ENCODE measurements around the gene ALPK1.
A peak's percentile ranks its signal among the peaks of the same experiment; 100 is the strongest.

ALPK1 gene

DNA sequence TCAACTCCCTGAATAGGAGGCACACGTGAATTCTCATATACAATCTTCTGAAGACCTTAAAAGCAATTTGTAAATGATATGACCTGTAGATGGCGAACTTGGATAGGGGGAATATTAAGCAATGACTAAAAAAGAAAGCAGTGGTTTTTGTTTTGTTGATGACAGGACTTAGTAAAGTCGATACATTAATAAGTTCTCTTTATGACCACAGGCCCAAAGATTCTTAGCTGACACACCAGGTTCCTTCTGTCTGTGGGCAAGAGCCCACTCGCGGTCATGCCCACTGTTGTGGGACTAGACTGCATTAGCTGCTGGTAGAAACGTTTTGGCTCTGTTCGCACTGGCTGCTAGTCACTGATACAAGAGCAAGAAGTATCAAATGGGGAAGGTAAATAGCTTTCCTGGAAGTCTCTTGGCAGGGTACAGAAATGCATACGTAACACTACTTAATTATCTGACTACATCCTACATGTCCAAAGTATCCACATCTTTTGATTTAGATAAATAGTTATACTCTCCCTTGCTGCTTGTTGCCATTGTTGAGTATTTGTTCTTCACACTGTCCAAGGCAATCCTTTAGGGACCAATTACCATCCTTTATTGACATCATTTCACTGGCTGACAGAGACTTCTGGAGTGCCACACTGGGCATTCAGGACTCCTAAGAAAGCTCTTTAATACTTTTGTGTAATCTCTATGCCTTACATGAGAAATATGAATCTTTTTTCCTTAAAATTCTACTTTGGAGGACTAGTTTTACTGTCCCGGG is 31.0 kb downstream of the ALPK1 start:
- ChIA-PET POLR2A (ENCODE audit: low non-redundant PET) (no interaction called here), CTCF (interaction anchor here (0.6 to 1.4 kb wide), 8 partner anchors 43 to 527 kb away, joined by 3 to 4 read pairs (median 3); partner anchors contain the start of genes NEUROG2 and TIFA)
- no peak overlapping the region for H3K27ac ChIP-seq
- TF ChIP-seq, protein P1, sequence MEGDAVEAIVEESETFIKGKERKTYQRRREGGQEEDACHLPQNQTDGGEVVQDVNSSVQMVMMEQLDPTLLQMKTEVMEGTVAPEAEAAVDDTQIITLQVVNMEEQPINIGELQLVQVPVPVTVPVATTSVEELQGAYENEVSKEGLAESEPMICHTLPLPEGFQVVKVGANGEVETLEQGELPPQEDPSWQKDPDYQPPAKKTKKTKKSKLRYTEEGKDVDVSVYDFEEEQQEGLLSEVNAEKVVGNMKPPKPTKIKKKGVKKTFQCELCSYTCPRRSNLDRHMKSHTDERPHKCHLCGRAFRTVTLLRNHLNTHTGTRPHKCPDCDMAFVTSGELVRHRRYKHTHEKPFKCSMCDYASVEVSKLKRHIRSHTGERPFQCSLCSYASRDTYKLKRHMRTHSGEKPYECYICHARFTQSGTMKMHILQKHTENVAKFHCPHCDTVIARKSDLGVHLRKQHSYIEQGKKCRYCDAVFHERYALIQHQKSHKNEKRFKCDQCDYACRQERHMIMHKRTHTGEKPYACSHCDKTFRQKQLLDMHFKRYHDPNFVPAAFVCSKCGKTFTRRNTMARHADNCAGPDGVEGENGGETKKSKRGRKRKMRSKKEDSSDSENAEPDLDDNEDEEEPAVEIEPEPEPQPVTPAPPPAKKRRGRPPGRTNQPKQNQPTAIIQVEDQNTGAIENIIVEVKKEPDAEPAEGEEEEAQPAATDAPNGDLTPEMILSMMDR (conservative IDR thresholded peaks at IDR 0.05; ENCODE audit: low read depth): peak; percentile 49
- peak; percentile 37 for DNase-seq (ENCODE audit: low spot score)

GRCh38 chr4:112328734-112329130 is 31.6 kb downstream of the ALPK1 start:
- TF ChIP-seq, protein P1 (conservative IDR thresholded peaks at IDR 0.05; ENCODE audit: low read depth): no peak
- H3K27ac ChIP-seq: no peak overlapping the region
- CTCF ChIA-PET: interaction anchor here (1.1 kb wide), 1 partner anchor 194 kb away, joined by 3 read pairs; no protein-coding TSS in a partner anchor
- no peak for DNase-seq (ENCODE audit: low spot score)
- POLR2A ChIA-PET (ENCODE audit: low non-redundant PET): no interaction called here

GRCh38 chr4:112329672-112330375 is 32.7 kb downstream of the ALPK1 start:
- no peak for DNase-seq (ENCODE audit: low spot score)
- POLR2A ChIA-PET (ENCODE audit: low non-redundant PET): no interaction called here
- CTCF ChIA-PET: no interaction called here
- H3K27ac ChIP-seq: no peak overlapping the region
- TF ChIP-seq, protein P1 (conservative IDR thresholded peaks at IDR 0.05; ENCODE audit: low read depth): no peak

GRCh38 chr4:112330921-112331320 is 33.8 kb downstream of the ALPK1 start:
- no peak overlapping the region for H3K27ac ChIP-seq
- TF ChIP-seq, protein P1 (conservative IDR thresholded peaks at IDR 0.05; ENCODE audit: low read depth): no peak
- no peak for DNase-seq (ENCODE audit: low spot score)
- POLR2A ChIA-PET (ENCODE audit: low non-redundant PET): no interaction called here
- CTCF ChIA-PET: interaction anchor here (0.5 kb wide), 1 partner anchor 152 kb away, joined by 3 read pairs; no protein-coding TSS in a partner anchor

DNA sequence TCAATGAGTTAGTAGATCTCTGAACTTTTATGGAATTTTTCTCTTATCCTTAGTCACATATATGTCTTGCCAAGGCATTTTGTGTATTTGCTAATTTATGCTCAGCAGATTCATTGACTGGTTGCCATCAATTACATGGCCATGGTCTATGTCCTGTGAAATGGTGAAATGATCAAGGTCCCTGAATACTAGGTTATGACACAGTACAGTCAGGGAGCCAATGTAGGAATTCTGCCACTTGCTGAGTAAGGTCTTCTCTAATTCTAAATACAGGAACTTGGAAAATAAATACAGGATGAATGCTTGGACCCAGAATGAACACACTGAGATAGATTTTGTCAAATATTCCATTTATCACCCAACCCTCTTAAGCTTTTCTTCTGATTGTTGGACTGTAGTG is 35.2 kb downstream of the ALPK1 start:
- POLR2A ChIA-PET (ENCODE audit: low non-redundant PET): no interaction called here
- H3K27ac ChIP-seq: no peak overlapping the region
- CTCF ChIA-PET: no interaction called here
- DNase-seq (ENCODE audit: low spot score): no peak
- TF ChIP-seq, protein P1 (conservative IDR thresholded peaks at IDR 0.05; ENCODE audit: low read depth): no peak

DNA sequence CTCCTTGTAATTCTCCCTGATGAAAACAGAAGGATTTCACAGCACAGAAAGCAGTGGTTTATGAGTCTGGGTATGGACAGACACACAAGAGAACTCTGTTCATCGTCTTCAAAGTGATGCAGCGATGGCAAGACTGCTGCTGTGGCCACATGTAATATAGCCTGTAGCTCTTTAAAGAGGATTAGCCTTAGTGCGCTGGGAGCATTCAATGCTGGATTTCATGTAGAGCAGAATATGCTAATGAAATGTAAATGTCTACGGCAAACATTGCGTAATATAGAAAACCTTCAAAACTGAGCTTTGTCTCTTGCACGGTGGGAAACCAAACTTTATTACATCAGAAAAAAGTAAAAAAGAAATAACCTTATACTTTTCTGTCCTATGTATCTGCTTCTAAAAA is 42.9 kb downstream of the ALPK1 start:
- TF ChIP-seq, protein P1 (conservative IDR thresholded peaks at IDR 0.05; ENCODE audit: low read depth): no peak
- POLR2A ChIA-PET (ENCODE audit: low non-redundant PET): no interaction called here
- no peak overlapping the region for H3K27ac ChIP-seq
- CTCF ChIA-PET: interaction anchor here (0.7 kb wide), 2 partner anchors 109 to 802 kb away, joined by 3 to 5 read pairs; no protein-coding TSS in a partner anchor
- no peak for DNase-seq (ENCODE audit: low spot score)
